ENCODE measurements around the gene KCNJ4.

KCNJ4 gene

DNA sequence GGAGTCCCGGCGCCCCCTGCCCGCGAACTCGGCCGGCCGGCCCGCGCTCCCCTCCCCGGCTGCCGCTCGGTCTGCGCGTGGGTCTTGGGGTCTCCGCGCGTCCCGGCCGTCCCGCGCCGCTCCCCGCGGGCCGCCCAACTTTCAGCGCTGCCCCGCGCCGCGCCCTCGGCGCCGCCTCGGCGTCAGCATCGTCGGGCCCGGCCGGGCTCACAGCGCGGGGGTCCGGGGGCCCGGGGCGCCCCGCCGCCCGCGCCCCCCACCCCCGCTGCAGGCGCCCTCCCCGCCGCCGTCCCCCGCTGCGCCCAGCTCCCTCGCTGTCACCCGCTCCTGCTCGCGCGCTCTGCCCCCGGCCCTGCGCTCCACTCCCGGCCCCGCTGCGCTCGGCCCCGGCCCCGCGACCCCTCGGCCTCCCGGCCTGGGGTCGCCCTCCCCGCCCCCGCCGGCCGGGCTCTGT lies at the start of gene KCNJ4:
Gene KCNJ4 (minus strand): TSS at position 124 of the 454 bp plus-strand sequence. CDS start 27,067 bp downstream, outside the sequence.
- DNase-seq (ENCODE audit: low read depth, low spot score) = no peak

DNA sequence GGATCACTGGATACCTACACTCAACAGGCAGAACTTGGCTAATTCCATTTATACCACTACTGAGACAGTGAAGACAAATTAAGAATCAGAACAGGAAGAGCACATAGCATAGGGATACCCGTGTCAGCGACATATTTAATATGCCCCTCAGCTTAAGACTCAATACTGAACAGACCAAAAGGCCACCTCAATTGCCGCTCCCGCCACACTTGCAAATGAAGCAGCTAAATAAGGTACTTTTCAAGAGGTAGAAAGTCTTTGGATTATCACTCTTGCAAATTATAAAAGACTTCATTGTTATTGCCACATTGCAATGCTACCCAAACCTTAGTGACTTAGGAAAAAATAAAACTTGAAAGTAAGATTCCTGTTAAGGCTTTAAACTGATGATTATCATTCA lies 48.0 kb upstream of the KCNJ4 start:
- no peak for DNase-seq (ENCODE audit: low read depth, low spot score)

DNA sequence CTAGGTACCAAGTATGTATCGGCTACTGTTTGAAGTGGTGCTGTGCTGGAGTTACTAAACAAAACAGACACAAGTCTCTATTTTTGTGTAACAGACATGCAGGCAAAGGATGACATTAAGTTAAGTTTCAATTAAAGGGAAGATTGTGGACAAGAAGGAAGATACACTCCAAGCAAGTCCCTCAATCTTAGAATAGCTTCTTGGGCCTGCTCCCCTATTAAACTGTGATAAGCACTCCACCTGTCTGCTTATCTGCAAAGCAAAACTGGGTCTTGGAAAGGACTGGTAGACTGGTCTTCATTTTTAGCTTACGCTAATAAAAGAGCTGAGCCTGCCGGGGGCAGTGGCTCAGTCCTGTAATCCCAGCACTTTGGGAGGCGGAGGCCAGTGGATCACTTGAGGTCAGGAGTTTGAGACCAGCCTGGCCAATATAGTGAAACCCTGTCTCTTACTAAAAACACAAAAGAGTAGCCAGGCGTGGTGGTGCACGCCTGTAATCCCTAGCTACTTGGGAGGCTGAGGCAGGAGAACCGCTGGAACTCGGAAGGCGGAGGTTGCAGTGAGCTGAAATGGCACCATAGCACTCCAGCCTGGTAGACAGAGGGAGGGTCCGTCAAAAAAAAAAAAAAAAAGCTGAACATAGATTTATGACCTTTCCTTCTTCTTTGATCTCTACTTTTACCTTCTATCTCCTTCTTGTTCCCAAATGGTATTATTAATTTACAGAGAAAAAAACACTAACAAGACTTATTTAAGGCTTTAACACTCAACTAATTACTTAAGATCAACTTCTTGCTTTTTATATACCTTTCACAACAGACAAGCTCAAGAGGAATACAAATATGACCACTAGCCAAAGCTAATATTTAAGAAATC lies 47.0 kb upstream of the KCNJ4 start:
- no peak for DNase-seq (ENCODE audit: low read depth, low spot score)

DNA sequence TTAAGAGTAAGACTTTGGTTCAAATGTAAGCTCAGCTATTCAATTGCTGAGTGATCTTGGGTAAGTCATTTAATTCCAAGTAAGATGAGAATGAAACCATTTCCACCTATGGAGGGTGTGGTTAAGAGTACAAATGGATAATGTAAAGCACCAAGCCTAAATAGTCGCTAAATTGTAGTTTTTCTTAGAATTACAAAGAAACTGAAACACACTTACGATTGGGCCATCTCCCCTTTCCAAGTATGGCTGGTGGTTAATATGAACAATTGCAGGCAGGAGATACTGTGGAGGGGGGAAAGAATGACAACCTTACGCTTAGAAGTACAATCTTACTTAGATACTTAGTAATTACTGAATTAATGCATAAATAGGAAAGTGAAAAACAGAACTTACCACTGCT lies 42.9 kb upstream of the KCNJ4 start:
- DNase-seq (ENCODE audit: low read depth, low spot score) = no peak

DNA sequence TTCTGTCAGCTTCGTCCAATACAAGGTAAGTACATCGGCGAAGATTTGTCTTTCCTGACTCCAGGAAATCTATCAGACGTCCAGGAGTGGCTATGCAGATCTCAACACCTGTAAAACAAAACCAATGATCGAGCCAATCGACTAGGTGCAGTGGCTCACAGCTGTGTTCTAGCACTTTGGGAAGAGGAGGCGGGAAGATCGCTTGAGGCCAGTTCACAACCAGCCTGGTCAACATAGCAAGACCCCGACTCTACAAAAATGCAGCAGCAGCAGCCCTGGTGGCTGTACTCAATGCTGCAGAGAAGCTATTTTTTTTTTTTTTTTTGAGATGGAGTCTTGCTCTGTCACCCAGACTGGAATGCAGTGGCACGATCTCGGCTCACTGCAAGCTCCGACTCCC lies 39.9 kb upstream of the KCNJ4 start:
- no peak for DNase-seq (ENCODE audit: low read depth, low spot score)

DNA sequence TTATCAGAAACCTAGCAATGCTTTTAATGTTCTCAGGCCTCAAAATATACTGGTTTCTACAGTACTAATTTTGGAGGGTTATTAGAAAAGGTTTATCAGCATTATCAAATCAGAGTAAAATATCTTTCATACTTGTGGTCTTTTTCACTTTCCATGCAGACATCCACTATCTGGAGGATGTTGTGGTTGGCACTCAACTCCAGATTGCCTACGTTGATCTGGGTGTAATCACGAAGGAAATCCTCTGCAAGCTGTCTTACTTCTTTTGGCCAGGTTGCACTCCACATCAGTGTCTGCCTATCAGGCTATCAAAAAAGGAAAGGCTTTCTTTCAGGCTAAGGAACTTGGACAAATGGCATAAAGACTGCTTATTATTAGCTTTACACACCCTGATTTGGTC lies 39.5 kb upstream of the KCNJ4 start:
- DNase-seq (ENCODE audit: low read depth, low spot score) = no peak

DNA sequence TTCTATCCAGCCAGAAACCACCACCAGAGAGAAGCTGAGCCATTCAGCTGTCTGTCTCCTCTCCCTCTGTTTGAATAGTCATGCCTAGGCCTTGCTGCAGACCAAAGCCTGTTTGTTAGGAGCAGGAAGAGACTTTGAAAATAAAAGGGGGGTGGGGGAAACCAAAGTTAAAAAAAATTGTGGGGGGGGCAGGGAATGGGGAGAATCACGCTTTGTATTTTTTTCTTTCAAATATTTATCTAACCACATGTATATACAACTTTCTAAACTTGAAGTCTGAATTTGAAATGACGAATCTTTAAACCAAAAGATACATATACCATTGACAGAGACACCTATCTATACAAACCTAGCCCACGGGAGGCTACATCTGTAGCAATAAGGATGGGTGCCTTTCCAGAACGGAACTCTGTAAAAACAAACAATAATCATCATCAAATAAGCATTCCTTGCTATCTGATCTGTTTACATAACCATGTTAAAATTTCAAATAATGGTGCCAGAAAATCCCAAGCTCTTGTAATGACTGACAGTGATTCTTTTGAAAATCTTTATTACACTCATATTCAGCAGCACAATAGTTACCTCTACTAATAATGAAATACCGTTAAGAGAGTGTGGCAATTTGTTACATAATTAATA lies 36.8 kb upstream of the KCNJ4 start:
- no peak for DNase-seq (ENCODE audit: low read depth, low spot score)

DNA sequence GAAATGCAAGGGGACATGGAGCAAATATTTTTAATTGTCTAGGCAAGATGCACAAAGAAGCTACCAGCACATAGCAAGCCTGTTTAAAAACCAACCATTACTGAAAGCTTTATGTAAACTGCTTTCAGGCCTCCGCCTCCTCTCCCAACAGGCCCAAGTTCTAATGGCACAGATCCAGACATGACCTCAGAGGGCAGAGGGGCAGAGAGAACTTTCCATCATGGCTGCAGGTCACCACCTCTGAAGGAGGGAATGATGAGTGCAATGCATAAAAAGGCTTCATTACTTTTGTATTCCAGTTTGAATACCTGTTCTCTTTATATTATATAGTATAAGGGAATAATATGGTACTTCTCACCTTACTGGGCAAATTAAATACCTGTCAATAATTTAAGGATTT lies 35.9 kb upstream of the KCNJ4 start:
- DNase-seq (ENCODE audit: low read depth, low spot score) = no peak

DNA sequence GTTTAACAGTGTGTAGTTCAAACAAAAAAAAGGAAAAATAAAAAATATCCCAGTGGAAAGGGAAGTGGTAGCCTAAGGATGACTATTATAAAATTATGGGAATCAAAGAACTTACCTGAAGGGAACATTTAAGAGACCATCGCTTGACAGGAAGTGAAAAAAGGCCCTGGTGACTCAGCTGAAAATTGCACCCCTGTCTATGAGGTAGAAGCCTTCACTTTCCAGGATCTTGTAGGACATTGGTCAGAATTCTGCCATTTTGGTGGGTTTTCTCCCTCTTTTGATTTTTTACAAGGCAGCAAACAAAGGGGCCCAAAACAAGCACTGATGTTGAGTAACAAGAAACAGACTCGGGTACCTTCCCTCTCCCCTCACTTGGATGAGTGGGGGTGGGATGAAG lies 35.5 kb upstream of the KCNJ4 start:
- no peak for DNase-seq (ENCODE audit: low read depth, low spot score)

DNA sequence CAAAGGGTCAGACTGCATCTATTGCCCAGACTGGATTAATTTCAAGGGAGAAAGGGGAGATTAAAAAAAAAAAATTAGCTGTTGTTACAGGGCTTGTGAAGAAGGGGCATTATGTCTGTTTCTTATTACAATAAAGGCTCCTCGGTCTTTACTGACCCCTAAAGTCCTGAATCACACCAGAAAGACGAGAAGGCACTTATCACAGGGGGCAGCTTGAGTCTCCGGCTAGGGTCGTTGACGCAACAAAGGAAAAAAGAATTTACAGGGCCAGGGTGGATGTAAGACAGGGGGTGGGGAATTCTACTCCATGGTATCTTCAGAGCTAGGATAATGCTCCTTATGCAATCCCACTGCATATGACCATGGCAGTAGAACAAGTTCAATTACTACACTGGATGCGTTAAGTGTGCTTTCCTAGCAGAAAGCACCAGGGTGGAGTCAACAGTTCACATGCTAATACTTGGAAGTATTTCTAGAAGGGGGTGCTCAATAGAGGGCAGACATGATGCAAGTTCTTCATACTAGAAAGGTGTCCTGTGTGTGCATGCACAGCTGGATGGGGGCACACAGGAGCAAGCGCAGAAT lies 34.7 kb upstream of the KCNJ4 start:
- DNase-seq (ENCODE audit: low read depth, low spot score) = no peak

DNA sequence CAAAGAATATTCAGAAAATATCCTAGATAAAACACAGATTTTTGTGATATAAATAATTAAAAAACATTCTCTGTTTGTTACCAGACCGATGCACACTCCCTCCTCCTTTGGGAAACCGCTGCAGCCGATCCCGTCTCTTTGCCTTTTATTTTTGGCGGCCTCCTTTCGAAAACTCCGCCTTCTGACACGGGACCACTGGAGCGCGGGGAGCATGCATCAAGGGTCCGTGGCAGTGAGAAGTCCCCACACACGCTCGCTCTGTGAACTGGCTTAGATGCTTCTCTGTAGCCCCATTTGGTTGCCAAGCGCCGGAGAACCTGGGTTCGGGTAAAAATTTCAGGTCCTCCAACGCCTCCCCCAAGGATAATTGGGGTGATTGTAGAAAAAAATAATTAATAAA lies 34.1 kb upstream of the KCNJ4 start:
- no peak for DNase-seq (ENCODE audit: low read depth, low spot score)

DNA sequence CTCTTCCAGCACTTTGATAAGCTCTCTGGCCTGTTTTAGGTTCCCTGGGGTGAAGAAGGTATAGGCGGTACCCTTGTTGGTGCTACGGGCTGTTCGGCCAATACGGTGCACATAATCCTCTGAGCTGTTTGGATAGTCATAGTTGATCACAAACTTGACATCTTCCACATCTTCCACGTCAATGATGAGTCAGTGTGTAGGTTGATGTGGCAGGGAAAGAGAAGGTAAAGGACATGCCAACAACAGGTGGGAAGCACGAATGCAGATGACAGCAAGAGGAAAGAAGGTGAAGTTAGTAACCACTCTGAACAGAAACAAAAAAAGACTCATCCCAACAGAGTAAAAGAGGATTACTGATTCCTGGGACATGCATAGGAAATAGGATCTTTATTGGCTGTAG lies 32.9 kb upstream of the KCNJ4 start:
- no peak for DNase-seq (ENCODE audit: low read depth, low spot score)

DNA sequence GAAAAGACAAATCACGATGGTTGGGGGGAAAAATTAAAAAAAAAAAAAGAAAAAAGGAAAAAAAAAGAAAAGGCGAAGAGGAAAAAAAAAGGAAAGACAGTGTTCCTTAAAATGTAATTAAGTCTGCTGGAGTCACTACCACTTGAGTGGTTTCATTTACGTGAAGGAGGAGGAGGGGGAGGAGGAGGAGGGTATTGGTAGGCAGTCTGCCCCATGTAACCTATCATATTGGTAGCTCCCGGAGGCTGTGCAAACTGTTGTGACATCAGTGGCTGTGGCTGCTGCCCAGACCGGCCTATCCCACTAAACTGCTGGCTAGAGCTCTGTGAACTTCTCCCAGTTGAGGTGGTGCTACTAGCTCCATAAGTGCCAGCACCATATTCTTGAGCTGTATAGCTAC lies 30.8 kb upstream of the KCNJ4 start:
- no peak for DNase-seq (ENCODE audit: low read depth, low spot score)

DNA sequence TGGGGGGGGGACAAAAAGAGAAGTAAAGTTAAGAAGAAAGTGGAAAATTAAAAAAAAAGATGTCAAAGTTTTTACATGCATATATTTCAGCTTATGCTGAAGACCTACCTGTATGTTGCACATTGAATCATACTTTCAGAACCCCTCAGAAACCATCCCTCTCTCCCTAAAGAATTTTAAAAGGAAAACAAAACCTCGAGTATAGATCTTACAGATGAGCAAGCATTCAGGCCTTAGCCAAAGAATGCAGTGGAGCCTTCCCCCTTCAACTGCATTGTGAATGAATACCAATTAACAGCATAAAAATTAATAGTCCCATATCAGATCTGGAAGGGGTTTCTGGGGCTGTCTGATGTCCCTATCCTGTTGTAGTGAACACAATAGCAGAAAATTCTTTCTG lies 29.2 kb upstream of the KCNJ4 start:
- no peak for DNase-seq (ENCODE audit: low read depth, low spot score)

DNA sequence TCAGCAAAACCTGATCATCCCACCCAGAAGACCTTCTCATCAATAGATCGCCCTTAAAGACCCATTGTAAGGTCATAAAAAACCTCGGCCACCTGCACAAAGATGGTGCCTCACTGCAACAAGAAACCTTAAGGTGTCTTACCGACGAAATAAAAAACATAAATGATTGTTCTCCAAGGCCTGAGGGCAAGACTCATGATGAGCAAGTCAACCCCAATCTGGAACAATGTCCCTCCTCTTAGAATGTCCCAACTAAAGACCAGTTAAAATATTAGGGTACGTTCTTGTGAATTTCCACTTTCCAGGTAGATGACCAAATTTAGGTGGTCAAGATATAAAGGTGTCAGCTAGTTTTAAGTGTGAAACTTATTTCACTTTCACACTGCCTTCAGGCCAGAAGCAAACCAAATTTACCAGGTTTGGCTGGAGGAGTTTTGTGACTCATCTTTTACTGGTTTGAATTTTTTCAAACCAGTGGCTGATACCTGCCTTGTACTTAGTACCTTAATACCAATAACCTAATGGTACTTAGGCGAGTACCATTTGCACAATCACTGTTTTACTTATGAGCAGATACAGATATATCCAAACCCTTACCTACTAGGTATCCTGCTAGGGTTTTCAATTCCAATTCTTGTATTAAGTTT lies 27.8 kb upstream of the KCNJ4 start:
- DNase-seq (ENCODE audit: low read depth, low spot score) = no peak

DNA sequence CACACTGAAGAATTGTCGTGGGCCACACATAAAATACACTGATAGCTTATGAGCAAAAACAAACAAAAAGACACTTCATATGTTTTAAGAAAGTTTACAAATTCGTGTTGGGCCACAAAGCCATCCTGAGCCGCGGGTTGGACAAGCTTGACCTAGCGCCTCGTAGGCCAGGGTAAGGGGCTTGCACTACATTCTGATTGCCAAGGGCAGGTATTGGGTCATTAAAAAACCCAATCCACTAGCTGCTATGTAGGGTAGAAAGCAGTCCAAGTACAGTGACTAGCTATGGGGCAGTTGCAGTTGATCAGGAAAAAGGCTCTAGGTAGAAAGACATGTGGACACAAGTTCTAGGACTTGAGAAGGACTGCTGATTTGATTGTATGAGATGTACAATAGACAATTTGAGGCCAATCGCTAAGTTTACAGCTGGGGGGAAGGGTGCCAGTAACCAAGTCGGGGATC lies 26.9 kb upstream of the KCNJ4 start:
- no peak for DNase-seq (ENCODE audit: low read depth, low spot score)

DNA sequence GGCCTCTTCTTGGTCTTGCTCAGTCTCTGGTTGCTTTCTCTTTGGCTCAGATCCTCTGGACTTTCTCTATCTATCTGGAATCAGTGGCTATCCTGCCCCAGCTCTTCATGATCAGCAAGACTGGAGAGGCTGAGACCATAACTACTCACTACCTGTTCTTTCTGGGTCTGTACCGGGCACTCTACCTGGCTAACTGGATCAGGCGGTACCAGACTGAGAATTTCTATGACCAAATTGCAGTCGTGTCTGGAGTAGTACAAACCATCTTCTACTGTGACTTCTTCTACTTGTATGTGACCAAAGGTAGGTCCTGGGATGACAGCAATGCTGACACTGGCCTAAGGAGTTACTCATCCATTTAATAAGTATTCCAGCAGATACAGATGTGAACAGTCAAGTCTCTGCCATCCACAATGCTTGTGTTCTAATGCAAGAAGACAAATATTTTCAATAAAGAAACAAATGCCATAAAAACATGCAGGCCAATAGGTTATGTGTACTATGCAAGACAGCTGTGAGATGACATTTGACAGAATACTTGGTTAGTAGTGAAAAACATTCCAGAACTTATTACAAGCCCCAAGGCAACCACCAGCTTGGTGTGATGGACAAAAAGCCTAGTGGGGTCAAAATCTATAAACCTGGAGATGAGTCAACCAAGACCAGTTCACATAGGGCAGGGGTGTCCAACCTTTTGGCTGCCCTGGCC lies 26.3 kb upstream of the KCNJ4 start:
- DNase-seq (ENCODE audit: low read depth, low spot score) = no peak

DNA sequence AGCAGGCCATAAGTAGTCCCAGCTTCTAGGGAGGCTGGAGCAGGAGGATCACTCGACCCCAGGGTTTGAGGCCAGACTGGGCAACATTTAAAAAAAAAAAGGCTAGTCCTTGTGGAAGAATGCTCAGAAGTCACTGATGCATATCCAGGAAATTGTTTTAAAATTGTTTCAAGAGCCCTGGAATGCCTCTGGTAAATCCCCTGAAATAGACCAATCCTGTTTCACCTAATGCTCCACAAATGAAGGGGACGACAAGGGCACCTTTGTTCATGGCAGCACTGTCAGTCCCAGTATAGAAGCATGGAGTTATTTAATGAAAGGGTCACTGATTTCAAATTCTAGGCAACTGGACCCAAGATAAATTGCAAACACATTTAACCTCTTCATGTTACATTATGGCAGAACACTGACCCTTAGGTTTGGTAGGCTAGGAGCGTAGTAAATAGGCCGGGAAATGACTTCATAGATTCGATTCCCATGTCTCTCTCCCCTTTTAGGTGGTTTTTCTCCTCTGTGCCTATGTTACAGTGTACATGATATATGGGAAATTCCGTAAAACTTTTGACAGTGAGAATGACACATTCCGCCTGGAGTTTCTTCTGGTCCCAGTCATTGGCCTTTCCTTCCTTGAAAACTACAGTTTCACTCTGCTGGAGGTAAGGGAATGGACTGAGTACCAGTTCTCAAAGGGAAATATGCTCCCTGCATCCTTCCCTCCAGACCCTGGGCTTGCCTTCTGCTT lies 24.3 kb upstream of the KCNJ4 start:
- DNase-seq (ENCODE audit: low read depth, low spot score) = no peak

DNA sequence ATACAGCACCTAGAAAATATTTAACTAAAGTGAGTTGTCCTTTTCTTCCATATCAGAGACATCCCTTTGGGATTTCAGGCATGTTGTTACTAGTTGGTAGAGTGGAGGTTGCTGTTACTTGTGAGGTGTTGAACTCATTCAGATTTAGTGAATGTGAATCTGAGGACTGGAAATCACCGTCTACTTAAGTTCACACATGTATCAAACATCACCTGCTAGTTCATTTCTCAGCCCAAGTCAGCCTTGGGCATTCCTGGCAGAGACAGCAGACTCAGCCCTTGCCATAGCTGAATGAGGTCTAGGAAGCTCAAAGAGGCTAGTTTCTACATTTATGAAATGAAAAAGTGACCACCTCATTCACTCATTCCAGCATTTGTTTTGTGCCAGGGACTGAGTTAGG lies 22.6 kb upstream of the KCNJ4 start:
- no peak for DNase-seq (ENCODE audit: low read depth, low spot score)

DNA sequence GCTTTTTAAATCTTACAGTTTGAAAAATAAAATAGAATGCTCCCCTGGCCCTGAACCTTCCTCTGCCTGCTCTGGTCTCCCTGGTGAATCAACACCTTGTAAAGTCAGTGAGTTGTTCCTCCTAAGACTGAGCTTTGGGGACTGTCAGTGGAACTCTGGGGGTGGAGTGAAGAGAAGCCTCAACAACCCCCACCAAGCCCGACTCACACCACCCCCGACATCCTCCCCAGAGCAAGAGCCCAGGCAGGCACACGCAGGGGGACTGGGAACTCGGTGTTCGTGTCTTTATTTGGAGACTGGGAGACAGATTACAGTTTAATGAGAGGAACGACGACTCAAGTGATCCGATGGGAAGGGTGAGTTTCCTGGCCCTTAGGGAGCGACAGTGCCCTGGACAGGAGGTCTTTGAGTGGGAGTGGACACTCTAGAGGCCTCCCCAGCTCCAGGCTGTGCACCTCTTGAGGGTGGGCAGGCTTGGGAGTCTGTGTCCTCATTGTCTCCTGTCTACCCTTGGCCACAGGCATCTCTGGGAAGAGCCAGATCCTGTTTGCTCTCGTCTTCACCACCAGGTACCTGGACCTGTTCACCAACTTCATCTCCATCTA lies 19.1 kb upstream of the KCNJ4 start:
- no peak for DNase-seq (ENCODE audit: low read depth, low spot score)
